Activated CD4-positive, alpha-beta T cell treated with anti-CD3 and anti-CD28 coated beads for 4 hours (primary cell): ENCODE results near the gene RORC.
"Not testable (repeated sequence)": the region's sequence is repeated elsewhere in the genome, so short reads cannot be mapped to it uniquely, and the experiment has no call there.

ENCODE experiments used
- DNase-seq, 2 donors: peaks; one replicate each; pipeline ENCODE4 v3.0.0-alpha.2; 2020

The RORC gene

DNA sequence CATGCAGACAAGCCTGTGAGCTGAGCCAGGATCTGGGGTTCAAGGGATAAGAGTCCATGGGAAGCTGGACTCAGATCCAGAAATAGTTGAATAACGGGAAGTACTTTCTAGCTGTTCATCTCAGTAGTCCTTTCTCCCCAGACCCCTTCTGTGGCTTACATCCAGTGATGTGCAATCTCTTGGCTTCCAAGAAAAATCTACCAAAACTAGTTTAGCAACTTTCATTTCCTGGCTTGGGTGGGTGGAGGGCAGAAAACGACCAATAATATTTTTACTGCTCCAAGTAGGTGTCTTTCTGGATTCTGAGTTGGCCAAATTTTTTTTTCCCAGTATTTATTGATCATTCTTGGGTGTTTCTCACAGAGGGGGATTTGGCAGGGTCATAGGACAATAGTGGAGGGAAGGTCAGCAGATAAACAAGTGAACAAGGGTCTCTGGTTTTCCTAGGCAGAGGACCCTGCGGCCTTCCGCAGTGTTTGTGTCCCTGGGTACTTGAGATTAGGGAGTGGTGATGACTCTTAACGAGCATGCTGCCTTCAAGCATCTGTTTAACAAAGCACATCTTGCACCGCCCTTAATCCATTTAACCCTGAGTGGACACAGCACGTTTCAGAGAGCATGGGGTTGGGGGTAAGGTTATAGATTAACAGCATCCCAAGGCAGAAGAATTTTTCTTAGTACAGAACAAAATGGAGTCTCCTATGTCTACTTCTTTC is 63.1 kb downstream of the RORC start:
- DNase-seq, result not testable (repeated sequence)

DNA sequence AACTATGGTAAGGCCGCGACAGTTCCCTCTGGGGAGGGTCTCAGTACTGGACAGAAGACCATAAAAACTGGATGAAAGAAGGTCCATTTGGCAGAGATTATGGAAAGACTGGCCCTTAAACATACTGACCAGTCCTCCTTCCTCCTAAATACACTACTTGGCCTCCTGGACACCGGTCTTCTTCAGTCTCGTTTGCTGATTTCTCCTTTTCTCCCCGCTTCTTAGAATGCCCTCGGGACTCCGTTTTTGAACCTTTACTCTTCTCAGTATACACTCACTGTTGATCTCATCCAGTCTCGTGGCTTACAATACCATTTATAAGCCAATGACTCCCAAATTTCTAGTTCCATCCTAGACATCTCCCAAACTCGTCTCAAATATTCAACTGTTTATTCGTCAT is 67.6 kb downstream of the RORC start:
- DNase-seq, result no peak

DNA sequence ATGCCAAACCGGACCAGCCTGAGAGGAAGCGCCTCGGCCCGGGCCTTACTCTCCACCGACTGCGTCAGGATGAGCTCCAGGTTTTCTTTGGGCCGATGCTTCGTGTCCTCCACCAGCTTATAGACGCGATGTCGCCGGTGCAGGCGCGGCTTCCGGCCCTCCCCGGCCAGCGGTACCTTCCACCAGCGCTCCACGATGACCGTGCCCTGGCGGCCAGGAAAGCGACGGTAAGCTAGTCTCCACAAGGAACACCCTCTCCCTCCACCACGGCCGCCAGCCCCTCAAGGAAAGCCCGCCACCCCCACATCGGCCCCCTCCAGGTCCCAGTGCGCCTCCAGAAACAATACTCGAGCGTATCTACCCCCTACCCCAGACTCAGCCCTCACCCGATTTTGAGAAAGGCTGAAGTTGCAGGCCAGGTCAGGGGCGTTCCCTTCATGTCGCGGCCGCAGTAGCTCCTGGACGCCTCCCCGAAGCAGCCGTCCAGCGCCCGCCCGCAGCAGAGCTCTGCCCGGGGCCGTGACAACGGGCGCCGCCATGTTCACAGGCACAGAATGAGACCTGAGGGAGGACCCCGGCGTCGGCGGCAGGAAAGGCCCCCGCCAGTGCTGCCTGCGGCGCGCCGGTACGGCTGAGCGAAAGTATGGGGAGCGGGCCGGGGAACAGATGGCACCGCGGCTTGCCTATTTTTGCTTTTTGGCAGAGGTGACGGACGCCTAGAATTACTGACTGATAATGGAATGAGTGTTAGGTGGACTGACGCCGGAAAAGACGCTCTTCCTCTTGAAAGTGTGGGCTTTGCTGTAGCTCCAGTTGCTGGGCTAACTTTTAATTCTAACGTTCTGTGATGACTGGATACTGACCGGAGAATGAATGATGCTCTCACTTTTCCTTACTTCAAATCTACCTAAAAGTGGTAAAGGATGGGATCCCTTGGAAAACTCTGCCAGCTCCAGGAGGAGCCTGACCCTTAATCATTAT is 68.4 kb downstream of the RORC start, which contains the start of gene MRPL9:
Gene MRPL9 (minus strand): TSS at position 556 of the 981 bp plus-strand sequence. CDS start 17 bp downstream, at position 539.
- DNase-seq, result peak; percentile 80 to 83

DNA sequence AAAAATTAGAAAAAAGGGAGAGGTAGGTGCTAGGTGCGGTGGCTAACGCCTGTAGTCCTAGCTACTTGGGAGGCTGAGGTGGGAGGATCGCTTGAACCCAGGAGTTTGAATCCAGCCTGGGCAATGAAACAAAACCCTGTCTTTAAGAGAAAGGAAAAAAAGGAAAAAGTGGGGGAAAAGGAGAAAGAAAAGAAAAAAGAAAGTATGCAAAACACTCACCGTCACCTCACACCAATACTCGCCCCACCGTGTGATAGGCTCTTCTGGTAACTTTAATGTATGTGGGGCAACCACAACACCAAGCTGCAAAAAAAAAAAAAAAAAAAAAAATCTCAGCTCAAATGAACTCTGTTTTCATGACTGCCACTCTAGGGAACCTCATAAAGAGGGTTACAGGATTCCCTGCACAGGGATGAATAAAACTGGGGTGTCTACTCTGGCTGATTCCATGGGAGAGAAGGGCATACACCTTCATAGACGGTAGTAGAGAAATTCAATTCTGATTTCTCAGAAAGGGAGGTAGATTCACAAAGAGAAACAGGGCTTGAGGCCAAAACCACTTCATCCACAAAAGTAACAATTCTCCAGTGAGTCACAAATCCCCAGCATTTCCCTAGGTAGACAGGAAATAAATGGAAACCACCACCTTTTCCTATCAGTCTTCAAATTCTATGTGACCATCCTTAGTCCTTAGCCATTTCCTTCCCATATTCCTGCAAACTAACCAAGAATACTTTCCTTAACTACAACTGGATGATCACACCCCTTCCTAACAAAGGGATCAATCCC is 70.8 kb downstream of the RORC start:
- no peak for DNase-seq

DNA sequence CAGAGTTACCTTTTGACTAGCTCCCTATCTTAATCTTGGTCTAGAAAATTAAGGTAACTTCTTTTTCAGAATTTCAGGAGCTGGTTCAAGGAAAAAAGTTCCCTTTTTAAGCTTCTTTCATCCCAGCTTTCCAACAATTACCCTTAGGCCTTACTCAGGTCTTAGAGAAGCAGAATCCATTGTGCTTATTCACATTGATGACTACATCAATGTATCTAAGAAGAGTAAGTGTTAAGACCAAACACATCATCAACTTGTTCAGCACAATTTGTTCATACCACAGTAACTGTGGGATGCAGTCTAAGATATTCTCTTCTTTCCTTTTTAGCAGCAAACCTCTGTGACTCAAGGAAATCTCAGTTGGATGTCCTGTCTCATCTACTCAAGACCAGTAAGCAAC is 72.4 kb downstream of the RORC start:
- DNase-seq, result no peak

DNA sequence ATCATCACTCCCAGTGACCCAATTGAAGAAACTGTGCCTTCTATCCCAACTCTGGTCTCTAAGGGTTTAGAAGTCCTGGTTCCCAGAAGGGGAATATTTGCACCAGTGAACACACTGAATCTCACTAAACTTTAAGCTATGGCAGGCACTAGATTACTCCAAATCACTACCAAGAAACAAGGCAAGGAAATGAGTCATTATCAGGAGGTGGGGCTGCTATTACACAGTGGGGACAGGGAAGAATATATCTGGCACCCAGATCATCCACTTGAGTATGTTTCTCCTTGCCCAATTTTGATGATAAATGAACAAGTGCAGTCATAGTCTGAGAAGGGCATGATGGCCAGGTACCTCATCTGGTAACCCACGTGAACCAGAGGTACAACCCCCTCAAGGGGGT is 75.3 kb downstream of the RORC start:
- no peak for DNase-seq
